ENCODE measurements around the gene PDGFB.
A peak's percentile ranks its signal among the peaks of the same experiment; 100 is the strongest.

The PDGFB gene

GRCh38 chr22:39253435-39254070, 8.8 kb upstream of the PDGFB start:
- peak; percentile 60 for DNase-seq

- DNase-seq = no peak
These were observed 8.0 kb upstream of the PDGFB start for GRCh38 chr22:39252461-39253434.

GRCh38 chr22:39251762-39252460, 7.1 kb upstream of the PDGFB start:
- no peak for DNase-seq

GRCh38 chr22:39250838-39251237, 6.1 kb upstream of the PDGFB start:
- DNase-seq = no peak

- no peak for DNase-seq
These were observed 5.3 kb upstream of the PDGFB start for GRCh38 chr22:39250131-39250530.

- DNase-seq = no peak
These were observed 4.4 kb upstream of the PDGFB start for GRCh38 chr22:39249086-39249704.

- DNase-seq = no peak
These were observed 3.5 kb upstream of the PDGFB start for GRCh38 chr22:39248254-39248653.

GRCh38 chr22:39247361-39247760, 2.6 kb upstream of the PDGFB start:
- DNase-seq = no peak

- DNase-seq = no peak
These were observed 2.0 kb upstream of the PDGFB start for GRCh38 chr22:39246690-39247332.

- DNase-seq = no peak
These were observed 1.4 kb upstream of the PDGFB start for GRCh38 chr22:39246217-39246616.

GRCh38 chr22:39245130-39246039, 603 bp upstream of the PDGFB start:
- no peak for DNase-seq

GRCh38 chr22:39244136-39244495, 666 bp downstream of the PDGFB start:
- DNase-seq = no peak

- DNase-seq = no peak
These were observed 1.2 kb downstream of the PDGFB start for GRCh38 chr22:39243439-39244135.

- no peak for DNase-seq
These were observed 2.0 kb downstream of the PDGFB start for GRCh38 chr22:39242595-39243438.

- DNase-seq = no peak
These were observed 2.8 kb downstream of the PDGFB start for GRCh38 chr22:39241794-39242594.

GRCh38 chr22:39240831-39241793, 3.7 kb downstream of the PDGFB start:
- DNase-seq = no peak

GRCh38 chr22:39239561-39240423, 5.0 kb downstream of the PDGFB start:
- no peak for DNase-seq
